COR-L47 (cell line): ENCODE results near the gene ADAM19.

Source experiments
- DNase-seq: peaks from one replicate; lab custom pipeline; 2025; lab: John Stamatoyannopoulos, UW

ADAM19 gene

GRCh38 chr5:157516006-157516405 lies 59.6 kb downstream of the ADAM19 start:
- DNase-seq, result no peak

- DNase-seq, result no peak
These were observed 60.6 kb downstream of the ADAM19 start for GRCh38 chr5:157514974-157515373.

- no peak for DNase-seq
These were observed 62.4 kb downstream of the ADAM19 start for GRCh38 chr5:157513182-157513581.

- DNase-seq, result no peak
These were observed 63.6 kb downstream of the ADAM19 start for GRCh38 chr5:157511651-157512644.

- DNase-seq, result no peak
These were observed 64.9 kb downstream of the ADAM19 start for GRCh38 chr5:157510682-157511081.

- no peak for DNase-seq
These were observed 66.0 kb downstream of the ADAM19 start for GRCh38 chr5:157509587-157509986.

- DNase-seq, result no peak
These were observed 66.5 kb downstream of the ADAM19 start for GRCh38 chr5:157509093-157509492.

GRCh38 chr5:157506981-157507780 lies 68.4 kb downstream of the ADAM19 start:
- no peak for DNase-seq

GRCh38 chr5:157506066-157506590 lies 69.4 kb downstream of the ADAM19 start:
- DNase-seq, result no peak

GRCh38 chr5:157505496-157505895 lies 70.1 kb downstream of the ADAM19 start:
- DNase-seq, result no peak

- no peak for DNase-seq
These were observed 71.5 kb downstream of the ADAM19 start for GRCh38 chr5:157504053-157504452.

- DNase-seq, result no peak
These were observed 73.4 kb downstream of the ADAM19 start for GRCh38 chr5:157502143-157502647.

GRCh38 chr5:157497875-157498611 lies 77.5 kb downstream of the ADAM19 start:
- peak; percentile 77 for DNase-seq

- no peak for DNase-seq
These were observed 78.7 kb downstream of the ADAM19 start for GRCh38 chr5:157496864-157497263.

- DNase-seq, result no peak
These were observed 81.3 kb downstream of the ADAM19 start for GRCh38 chr5:157494178-157494832.

GRCh38 chr5:157492886-157493285 lies 82.7 kb downstream of the ADAM19 start:
- no peak for DNase-seq

GRCh38 chr5:157491471-157491995 lies 84.0 kb downstream of the ADAM19 start:
- DNase-seq, result no peak

GRCh38 chr5:157487358-157487757 lies 88.2 kb downstream of the ADAM19 start:
- DNase-seq, result no peak

GRCh38 chr5:157486861-157487260 lies 88.7 kb downstream of the ADAM19 start:
- no peak for DNase-seq

GRCh38 chr5:157486221-157486681 lies 89.3 kb downstream of the ADAM19 start:
- no peak for DNase-seq

- DNase-seq, result no peak
These were observed 89.8 kb downstream of the ADAM19 start for GRCh38 chr5:157485811-157486210.
